ENCODE results near the gene HOGA1.
A peak's percentile ranks its signal among the peaks of the same experiment; 100 is the strongest.

DNA sequence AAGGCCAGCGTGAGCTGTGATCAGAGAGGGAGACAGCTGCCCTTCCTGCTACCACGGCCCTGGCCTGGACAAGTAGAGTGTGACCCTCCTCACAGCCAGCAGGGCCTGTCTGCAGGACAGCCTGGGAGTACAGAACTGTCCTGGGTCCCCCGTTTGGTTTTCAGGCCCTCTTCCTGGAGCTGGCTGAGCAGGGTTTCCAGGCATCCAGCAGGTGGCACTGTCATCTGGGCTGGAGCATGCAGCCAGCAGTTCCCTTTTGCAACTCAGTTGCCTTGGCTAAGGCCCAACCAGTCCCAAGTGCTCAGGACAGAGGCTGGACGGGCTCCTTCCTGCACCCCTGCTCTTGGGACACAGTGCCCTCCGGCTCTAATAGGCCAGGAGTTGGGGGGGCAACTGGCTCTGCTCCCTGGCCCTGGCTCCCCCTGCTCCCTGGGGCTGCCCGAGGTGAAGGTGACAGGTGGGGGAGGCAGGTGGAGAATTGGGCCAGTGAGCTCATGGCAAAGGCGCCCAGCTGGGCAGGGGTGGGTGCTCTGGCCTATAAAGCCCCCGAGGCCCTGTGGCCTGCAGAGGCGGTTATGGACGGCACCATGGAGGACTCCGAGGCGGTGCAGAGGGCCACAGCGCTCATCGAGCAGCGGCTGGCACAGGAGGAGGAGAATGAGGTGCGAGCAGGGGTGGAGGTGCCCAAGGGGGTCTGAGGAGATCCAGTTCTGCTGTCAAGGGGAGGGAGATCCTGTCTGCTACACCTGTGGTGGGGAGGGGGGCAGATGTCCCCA, 11.8 kb upstream of the HOGA1 start, which contains the start of gene ANKRD2:
- TF ChIP-seq, protein P1, sequence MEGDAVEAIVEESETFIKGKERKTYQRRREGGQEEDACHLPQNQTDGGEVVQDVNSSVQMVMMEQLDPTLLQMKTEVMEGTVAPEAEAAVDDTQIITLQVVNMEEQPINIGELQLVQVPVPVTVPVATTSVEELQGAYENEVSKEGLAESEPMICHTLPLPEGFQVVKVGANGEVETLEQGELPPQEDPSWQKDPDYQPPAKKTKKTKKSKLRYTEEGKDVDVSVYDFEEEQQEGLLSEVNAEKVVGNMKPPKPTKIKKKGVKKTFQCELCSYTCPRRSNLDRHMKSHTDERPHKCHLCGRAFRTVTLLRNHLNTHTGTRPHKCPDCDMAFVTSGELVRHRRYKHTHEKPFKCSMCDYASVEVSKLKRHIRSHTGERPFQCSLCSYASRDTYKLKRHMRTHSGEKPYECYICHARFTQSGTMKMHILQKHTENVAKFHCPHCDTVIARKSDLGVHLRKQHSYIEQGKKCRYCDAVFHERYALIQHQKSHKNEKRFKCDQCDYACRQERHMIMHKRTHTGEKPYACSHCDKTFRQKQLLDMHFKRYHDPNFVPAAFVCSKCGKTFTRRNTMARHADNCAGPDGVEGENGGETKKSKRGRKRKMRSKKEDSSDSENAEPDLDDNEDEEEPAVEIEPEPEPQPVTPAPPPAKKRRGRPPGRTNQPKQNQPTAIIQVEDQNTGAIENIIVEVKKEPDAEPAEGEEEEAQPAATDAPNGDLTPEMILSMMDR (conservative IDR thresholded peaks at IDR 0.05 in 1 of 2, IDR thresholded peaks at IDR 0.05 in 1 of 2; ENCODE audit: low read depth in 1 of 2, low read length in 2 of 2): peak; percentile 78 to 94
- TF ChIP-seq EZH2 (IDR thresholded peaks at IDR 0.05; ENCODE audit: low read length, missing control alignments): no peak
